Measurements from ENCODE around the gene ABCD1. TPM values are rescaled to one million over a fixed set of nuclear protein-coding genes. Genes with fewer than 3 reads are reported as not detected.

The ABCD1 gene
- total and polyA plus RNA-seq, 7 donors: 1.8 to 21.3 (median 12.8) TPM

- Histone ChIP-seq H3K9me3 (no peaks in the 10 kb centered on the region), H3K4me3 (no peak overlapping the region), H3K27ac (no peak overlapping the region), H3K36me3 (peaks cover 0 to 18% (median 0%) of the 10 kb centered on the region in 4 donors), H3K27me3 (no peaks in the 10 kb centered on the region), H3K4me1 (peaks cover 0 to 13% (median 3%) of the 10 kb centered on the region in 4 donors)
- WGBS, 2 donors: 86 to 93% methylated on average over 27 of the region's 27 CpGs
- DNase-seq: no peak
- intact Hi-C loops (cut with DNase I): loop anchor here (2.0 to 5.0 kb wide), 3 partner anchors 13 to 98 kb away; no protein-coding TSS in a partner anchor
- TF ChIP-seq EP300 (IDR thresholded peaks at IDR 0.05) (no peak), CTCF (IDR thresholded peaks at IDR 0.05) (no peak), POLR2AphosphoS5 (IDR thresholded peaks at IDR 0.05) (no peak), POLR2A (IDR thresholded peaks at IDR 0.05) (no peak)
These were observed 14.7 kb upstream of the ABCD1 start for GRCh38 chrX:153709726-153710674.

- no peaks in the 10 kb centered on the region for H3K4me1 ChIP-seq
- intact Hi-C loops (cut with DNase I): no loop called here
- no peak for TF ChIP-seq POLR2AphosphoS5 (IDR thresholded peaks at IDR 0.05)
- H3K4me3 ChIP-seq: no peak overlapping the region
- DNase-seq: no peak
- no peak overlapping the region for H3K27ac ChIP-seq
- no peaks in the 10 kb centered on the region for H3K9me3 ChIP-seq
- 88 to 90% methylated on average over 3 of the region's 3 CpGs for WGBS, 2 donors
- H3K36me3 ChIP-seq: peaks cover 0 to 36% (median 1%) of the 10 kb centered on the region in 4 donors
- H3K27me3 ChIP-seq: no peaks in the 10 kb centered on the region
These were observed 10.4 kb upstream of the ABCD1 start for GRCh38 chrX:153714256-153714655.

- no peak for TF ChIP-seq EP300 (IDR thresholded peaks at IDR 0.05)
- no peak for TF ChIP-seq POLR2A (IDR thresholded peaks at IDR 0.05)
- no peak for TF ChIP-seq POLR2AphosphoS5 (IDR thresholded peaks at IDR 0.05)
- no peak for TF ChIP-seq CTCF (IDR thresholded peaks at IDR 0.05)
- Histone ChIP-seq H3K27me3 (no peaks in the 10 kb centered on the region), H3K36me3 (peaks cover 0 to 45% (median 15%) of the 10 kb centered on the region in 4 donors), H3K9me3 (no peaks in the 10 kb centered on the region), H3K27ac (no peak overlapping the region), H3K4me3 (no peak overlapping the region), H3K4me1 (peaks cover 0 to 4% (median 2%) of the 10 kb centered on the region in 4 donors)
- intact Hi-C loops (cut with DNase I): no loop called here
- no peak for DNase-seq
- WGBS, 2 donors: 92 to 95% methylated on average over 9 of the region's 9 CpGs
These were observed 7.2 kb upstream of the ABCD1 start for GRCh38 chrX:153717445-153717844.

- Histone ChIP-seq H3K9me3 (no peaks in the 10 kb centered on the region), H3K36me3 (peaks cover 0 to 43% (median 15%) of the 10 kb centered on the region in 4 donors), H3K27me3 (no peaks in the 10 kb centered on the region), H3K27ac (no peak overlapping the region), H3K4me3 (no peak overlapping the region), H3K4me1 (peaks cover 0 to 13% (median 10%) of the 10 kb centered on the region in 4 donors)
- DNase-seq: no peak
- WGBS, 2 donors: 77 to 89% methylated on average over 2 of the region's 2 CpGs
- TF ChIP-seq POLR2AphosphoS5 (IDR thresholded peaks at IDR 0.05) (no peak), EP300 (IDR thresholded peaks at IDR 0.05) (no peak), POLR2A (IDR thresholded peaks at IDR 0.05) (no peak), CTCF (IDR thresholded peaks at IDR 0.05) (no peak)
- intact Hi-C loops (cut with DNase I): no loop called here
These were observed 5.4 kb upstream of the ABCD1 start for GRCh38 chrX:153719238-153719637.

- TF ChIP-seq CTCF (IDR thresholded peaks at IDR 0.05) (no peak), POLR2AphosphoS5 (IDR thresholded peaks at IDR 0.05) (no peak), EP300 (IDR thresholded peaks at IDR 0.05) (no peak), POLR2A (IDR thresholded peaks at IDR 0.05) (no peak)
These were observed 5.0 kb upstream of the ABCD1 start for GRCh38 chrX:153719701-153720100.

More at GRCh38 chrX:153719701-153720100, 5.0 kb upstream of the ABCD1 start:
- Histone ChIP-seq H3K27ac (no peak overlapping the region), H3K4me3 (no peak overlapping the region), H3K27me3 (no peaks in the 10 kb centered on the region), H3K4me1 (peaks cover 0 to 13% (median 10%) of the 10 kb centered on the region in 4 donors), H3K36me3 (peaks cover 0 to 39% (median 15%) of the 10 kb centered on the region in 4 donors), H3K9me3 (no peaks in the 10 kb centered on the region)
- intact Hi-C loops (cut with DNase I): no loop called here
- no peak for DNase-seq
- 59 to 85% methylated on average over 2 of the region's 2 CpGs for WGBS, 2 donors
